Activated T-helper 17 cell treated with anti-CD3 and anti-CD28 coated beads, Interleukin-2, amount 50 U/mL, for 72 hours (primary cell): ENCODE measurements around the gene IGF2BP1. TPM values are rescaled to one million over a fixed set of nuclear protein-coding genes. Genes with fewer than 3 reads are reported as not detected.
"Not testable (repeated sequence)": the region's sequence is repeated elsewhere in the genome, so short reads cannot be mapped to it uniquely, and the experiment has no call there.

ENCODE experiments used
- ATAC-seq: fragments of 150-1000 bp; cut with Tn5 transposase; replicated peaks from 2 replicates; pipeline ENCODE4 v1.10.0; 2021; ENCODE audit warnings: mild to moderate bottlenecking, moderate library complexity
- H3K27ac Mint-ChIP-seq: one replicate; pipeline ENCODE4 v1.8.0; 2022; ENCODE audit warnings: mixed read lengths
- H3K27me3 Mint-ChIP-seq: one replicate; pipeline ENCODE4 v1.8.0; 2022; ENCODE audit warnings: mixed read lengths
- H3K36me3 Mint-ChIP-seq: one replicate; pipeline ENCODE4 v1.8.0; 2022; ENCODE audit warnings: low read depth, mild to moderate bottlenecking, mixed read lengths
- H3K4me1 Mint-ChIP-seq: one replicate; pipeline ENCODE4 v1.8.0; 2022; ENCODE audit warnings: mixed read lengths
- H3K4me3 Mint-ChIP-seq: one replicate; pipeline ENCODE4 v1.8.0; 2022; ENCODE audit warnings: mild to moderate bottlenecking, mixed read lengths
- H3K9me3 Mint-ChIP-seq: one replicate; pipeline ENCODE4 v1.8.0; 2022; ENCODE audit warnings: mixed read lengths
- total RNA-seq, 2 donors: library from RNA; stranded (reverse); gene quantifications; one replicate each; pipeline ENCODE4 v1.2.3, GENCODE V29; 2022

Gene IGF2BP1
- total RNA-seq, 2 donors from 2014 or later, result 0.63 TPM; not detected in 1

DNA sequence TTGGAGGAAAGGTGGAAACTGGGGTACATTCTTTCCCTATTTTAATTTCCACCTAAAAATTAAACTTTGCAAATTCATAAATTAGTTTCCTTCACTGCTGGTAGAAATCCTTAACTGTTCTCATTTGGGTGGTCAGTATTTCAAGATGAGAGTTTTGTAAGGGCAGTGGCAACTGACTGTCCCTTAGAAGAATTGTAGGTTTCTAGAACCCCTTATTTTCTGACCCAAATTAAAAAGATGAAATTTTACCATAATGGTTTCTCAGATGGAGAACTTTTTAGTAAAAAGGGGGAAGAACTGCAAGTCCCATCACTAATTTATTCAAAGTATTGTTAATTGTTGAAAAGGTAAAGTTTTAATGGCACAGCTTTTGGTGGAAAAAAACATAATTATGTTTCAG lies 5.6 kb downstream of the IGF2BP1 start:
- Mint-ChIP-seq H3K4me1 (no peaks in the 10 kb centered on the region), H3K36me3 (peaks cover 7% of the 10 kb centered on the region), H3K9me3 (no peaks in the 10 kb centered on the region), H3K27me3 (peaks cover 76% of the 10 kb centered on the region), H3K4me3 (no peak overlapping the region), H3K27ac (no peak overlapping the region)
- ATAC-seq, result no peak

DNA sequence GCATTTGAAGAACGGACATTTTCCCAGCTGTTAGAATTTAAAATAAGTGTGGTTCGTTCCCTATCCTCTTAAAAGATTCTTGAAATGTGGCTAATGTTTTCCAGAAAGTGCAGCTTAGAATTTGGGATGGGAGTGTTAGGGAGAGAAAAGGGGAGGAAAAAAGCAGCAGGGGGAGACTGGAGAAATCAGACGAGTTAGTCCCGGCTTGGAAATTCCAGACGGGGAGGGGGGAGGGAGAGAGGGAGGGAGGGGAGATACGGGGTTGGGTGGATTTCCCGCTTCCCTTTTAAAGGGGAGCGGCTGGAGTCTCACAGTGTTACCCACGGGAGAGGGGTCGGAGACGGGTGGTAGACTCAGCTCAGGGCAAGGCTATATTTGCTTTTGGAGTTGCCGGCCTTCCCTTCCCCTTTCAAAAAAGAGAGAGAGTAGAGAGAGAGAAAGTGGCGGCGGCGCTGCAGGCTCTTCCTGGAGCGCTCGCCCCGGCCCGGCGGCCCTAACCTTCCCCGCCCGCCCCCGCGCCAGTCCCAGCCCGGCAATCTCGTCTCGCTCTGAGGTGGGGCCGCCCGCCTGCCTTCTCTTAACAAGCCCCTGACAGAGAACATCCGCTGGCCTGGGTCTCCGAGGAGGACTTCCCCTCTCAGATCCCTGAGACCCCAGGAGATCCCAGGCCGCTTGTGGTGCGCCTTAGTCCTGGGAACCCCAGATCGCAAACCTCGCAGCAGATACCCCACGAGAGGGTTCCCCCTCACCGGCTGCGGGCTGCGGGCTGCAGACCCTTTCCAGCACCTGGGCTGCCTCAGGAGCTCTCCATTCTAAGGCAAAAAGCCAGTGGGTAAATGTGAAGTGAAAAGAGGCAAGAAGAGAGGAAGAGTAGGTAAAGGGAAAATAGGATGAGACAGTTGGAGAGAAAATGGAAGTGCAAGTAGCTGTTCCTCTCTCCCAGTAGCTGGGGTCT lies 6.6 kb downstream of the IGF2BP1 start:
- Mint-ChIP-seq H3K27ac (no peak overlapping the region), H3K9me3 (no peaks in the 10 kb centered on the region), H3K4me3 (no peak overlapping the region), H3K36me3 (peaks cover 3% of the 10 kb centered on the region), H3K27me3 (peaks cover 78% of the 10 kb centered on the region), H3K4me1 (no peaks in the 10 kb centered on the region)
- no peak for ATAC-seq

DNA sequence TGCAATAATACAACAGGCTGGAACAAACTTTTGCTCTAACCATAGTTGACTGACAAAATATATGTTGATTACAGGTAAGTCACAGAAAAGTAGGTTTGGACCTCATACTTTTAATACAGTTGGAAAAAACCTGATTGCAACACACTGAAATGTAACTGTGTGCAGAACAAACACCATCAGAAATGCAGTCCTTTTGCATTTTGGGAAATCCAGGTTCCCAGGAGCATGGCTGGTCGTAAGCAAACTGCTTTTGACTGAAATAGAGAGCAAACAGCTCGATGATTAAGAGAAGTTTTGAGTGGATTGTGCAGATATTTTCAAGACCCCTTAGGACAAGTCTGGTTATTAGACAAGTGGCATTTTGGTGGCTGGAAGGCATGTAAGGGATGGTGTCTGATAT lies 8.0 kb downstream of the IGF2BP1 start:
- H3K27me3 Mint-ChIP-seq, result peaks cover 66% of the 10 kb centered on the region
- H3K9me3 Mint-ChIP-seq, result no peaks in the 10 kb centered on the region
- no peaks in the 10 kb centered on the region for H3K36me3 Mint-ChIP-seq
- no peak for ATAC-seq
- no peak overlapping the region for H3K4me3 Mint-ChIP-seq
- H3K27ac Mint-ChIP-seq, result no peak overlapping the region
- no peaks in the 10 kb centered on the region for H3K4me1 Mint-ChIP-seq

DNA sequence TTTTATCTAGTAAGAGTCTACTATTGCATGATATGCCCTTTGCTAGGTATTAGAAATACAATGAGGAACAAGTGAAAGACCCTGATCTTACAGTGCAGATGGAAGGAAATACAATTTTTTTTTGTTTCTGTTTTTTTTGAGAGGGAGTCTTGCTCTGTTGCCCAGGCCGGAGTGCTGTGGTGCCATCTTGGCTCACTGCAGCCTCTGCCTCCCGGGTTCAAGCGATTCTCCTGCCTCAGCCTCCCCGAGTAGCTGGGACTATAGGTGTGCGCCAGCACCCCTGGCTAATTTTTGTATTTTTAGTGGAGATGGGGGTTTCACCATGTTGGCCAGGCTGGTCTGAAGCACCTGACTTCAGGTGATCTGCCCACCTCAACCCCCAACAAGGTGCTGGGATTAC lies 11.7 kb downstream of the IGF2BP1 start:
- not testable (repeated sequence) for H3K4me1 Mint-ChIP-seq, H3K9me3 Mint-ChIP-seq, H3K4me3 Mint-ChIP-seq, H3K36me3 Mint-ChIP-seq, ATAC-seq, H3K27ac Mint-ChIP-seq
- peaks cover 58% of the 10 kb centered on the region for H3K27me3 Mint-ChIP-seq

DNA sequence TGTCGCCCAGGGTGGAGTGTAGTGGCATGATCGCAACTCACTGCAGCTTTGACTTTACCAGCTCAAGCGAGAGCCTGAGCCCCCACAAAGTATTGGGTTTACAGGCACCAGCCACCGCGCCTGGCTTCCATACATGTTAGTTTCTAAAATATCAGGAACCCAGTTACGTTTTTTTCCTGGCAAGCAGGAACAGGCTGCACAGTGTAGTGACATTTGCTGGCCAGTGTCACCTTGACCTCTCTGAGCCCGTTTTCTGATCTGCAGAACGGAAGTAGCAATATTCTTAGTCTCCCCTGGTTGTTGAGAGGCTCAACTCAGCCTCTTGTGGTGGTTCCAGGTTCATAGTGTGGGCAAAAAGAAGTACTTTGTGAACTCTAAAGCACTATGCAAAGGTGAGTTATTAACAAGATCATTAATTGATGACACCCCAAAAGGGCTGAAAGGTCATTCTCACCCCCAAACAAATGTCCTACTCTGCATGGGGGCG lies 15.6 kb downstream of the IGF2BP1 start:
- ATAC-seq, result no peak
- Mint-ChIP-seq H3K36me3 (no peaks in the 10 kb centered on the region), H3K9me3 (no peaks in the 10 kb centered on the region), H3K27ac (no peak overlapping the region), H3K4me3 (no peak overlapping the region), H3K27me3 (peaks cover 45% of the 10 kb centered on the region), H3K4me1 (no peaks in the 10 kb centered on the region)

DNA sequence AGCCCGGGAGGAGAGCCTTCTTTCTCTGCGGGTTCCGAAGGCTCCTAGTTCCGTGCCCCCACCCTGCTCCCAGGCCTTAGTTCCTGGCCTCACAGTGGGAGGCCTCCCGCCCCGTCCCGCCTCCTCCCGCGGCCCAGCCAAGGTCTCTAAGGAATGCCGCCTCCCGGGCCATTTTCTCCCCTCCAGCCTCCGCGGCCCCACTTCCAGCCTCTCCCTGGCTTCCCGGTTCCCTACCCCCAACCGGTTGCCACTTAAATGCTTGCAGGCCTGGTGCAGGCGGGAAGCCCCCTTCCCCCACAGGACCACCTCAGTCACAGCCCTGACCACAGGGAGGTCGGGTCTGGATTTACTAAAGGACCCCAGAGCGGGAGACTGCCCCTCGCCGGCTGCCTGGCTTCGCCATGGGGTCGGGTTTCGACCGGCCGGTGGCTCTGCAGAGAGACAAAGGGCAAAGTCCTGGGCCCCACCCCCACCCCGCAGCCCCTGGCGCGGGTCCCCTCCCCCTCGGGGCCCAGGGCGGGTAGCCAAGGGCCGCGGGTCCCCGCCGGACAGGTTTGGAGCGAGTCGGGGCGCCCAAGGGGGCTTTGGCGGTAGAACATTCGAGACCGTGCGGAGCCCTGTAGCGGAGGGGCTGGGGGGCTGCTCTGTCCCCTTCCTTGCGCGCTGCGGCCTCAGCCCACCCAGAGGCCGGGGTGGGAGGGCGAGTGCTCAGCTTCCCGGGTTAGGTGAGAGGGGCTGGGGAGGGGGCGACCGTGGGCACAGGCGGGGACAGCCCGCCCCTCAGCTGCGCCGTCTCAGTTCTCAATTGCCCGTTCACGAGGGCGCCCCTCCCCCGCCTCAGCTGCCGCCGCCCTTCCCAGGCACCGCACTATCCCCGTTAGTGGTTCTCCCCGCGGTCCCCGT lies 16.4 kb downstream of the IGF2BP1 start:
- Mint-ChIP-seq H3K27ac (no peak overlapping the region), H3K4me3 (no peak overlapping the region), H3K9me3 (no peaks in the 10 kb centered on the region), H3K4me1 (no peaks in the 10 kb centered on the region), H3K36me3 (no peaks in the 10 kb centered on the region), H3K27me3 (peaks cover 45% of the 10 kb centered on the region)
- ATAC-seq, result no peak

DNA sequence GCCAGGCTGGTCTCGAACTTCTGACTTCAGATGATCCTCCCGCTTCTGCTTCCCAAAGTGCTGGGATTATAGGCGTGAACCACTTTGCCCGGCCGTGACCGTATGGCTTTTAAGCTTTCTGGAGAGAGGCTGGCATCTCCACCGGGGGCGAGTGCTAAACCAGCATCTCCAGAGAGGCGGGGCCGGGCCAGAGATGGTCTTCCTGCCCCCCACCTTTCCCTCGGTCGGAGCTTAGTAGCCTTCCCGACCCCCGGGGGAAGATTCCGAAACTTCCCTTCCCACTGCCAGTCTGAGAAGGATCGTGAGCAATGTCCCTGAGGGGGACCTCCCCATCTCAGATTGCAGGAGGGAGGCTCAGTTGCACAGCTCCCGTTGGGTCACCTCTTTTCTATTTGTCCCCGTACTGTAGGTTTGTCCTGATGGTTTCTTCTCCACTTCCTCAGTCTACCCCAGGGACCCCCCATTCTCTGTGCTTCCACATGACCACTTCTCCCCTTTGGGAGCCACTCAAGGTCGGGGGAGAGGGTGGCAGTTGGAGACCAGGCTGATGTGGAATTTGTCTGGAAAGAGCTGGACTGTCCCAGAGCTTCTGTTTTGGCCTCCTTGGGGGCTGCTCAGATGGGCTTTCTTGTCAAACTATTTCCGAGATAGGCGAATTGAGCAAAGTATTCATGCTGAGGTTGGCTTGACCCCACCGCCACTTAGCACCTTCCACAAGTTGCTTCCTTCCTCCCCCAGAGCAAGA lies 18.2 kb downstream of the IGF2BP1 start:
- peaks cover 44% of the 10 kb centered on the region for H3K27me3 Mint-ChIP-seq
- H3K27ac Mint-ChIP-seq, result no peak overlapping the region
- no peaks in the 10 kb centered on the region for H3K36me3 Mint-ChIP-seq
- H3K9me3 Mint-ChIP-seq, result no peaks in the 10 kb centered on the region
- no peak overlapping the region for H3K4me3 Mint-ChIP-seq
- H3K4me1 Mint-ChIP-seq, result no peaks in the 10 kb centered on the region
- ATAC-seq, result no peak

DNA sequence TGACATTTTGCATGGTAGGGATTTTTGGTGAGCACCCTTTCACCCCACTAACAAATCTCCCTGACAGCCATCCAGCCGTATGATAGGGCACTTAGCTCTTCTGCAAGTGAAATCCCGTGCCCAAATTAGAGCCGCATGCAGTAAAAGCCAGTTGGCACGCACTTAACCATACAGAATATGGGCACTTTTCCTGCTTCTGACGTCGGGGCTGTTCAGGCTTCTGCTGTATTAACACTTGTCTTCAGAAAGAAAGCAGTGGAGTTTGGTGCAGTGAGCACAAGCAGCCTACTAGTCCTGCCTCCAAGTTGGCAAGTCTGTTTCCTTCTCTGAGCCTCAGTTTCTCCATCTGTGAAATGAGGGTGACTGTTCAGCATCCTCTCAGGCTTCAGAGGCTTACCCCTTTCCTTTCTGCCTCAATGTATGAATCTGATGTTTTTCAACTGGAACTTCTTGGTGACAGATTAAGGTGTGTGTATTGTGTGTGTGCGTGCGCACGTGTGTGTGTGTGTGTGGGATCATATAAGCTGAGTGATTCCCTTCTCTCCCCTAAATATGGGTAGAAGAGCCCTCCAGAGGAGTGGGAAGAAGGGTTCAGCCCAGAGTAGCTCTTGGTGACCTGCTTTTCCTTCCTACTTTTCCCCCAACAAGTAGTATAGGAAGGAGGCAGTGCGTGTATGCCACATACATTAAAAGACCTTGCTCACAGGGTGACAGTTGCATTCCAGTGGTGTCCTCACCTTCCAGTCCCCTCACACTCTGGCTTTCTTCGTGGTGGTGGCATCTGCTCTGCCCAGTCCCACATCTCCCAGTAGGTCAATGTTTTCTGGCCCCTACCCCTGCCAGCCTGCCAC lies 19.0 kb downstream of the IGF2BP1 start:
- Mint-ChIP-seq H3K36me3 (no peaks in the 10 kb centered on the region), H3K9me3 (no peaks in the 10 kb centered on the region), H3K4me3 (no peak overlapping the region), H3K27ac (no peak overlapping the region), H3K27me3 (peaks cover 39% of the 10 kb centered on the region), H3K4me1 (no peaks in the 10 kb centered on the region)
- ATAC-seq, result no peak

DNA sequence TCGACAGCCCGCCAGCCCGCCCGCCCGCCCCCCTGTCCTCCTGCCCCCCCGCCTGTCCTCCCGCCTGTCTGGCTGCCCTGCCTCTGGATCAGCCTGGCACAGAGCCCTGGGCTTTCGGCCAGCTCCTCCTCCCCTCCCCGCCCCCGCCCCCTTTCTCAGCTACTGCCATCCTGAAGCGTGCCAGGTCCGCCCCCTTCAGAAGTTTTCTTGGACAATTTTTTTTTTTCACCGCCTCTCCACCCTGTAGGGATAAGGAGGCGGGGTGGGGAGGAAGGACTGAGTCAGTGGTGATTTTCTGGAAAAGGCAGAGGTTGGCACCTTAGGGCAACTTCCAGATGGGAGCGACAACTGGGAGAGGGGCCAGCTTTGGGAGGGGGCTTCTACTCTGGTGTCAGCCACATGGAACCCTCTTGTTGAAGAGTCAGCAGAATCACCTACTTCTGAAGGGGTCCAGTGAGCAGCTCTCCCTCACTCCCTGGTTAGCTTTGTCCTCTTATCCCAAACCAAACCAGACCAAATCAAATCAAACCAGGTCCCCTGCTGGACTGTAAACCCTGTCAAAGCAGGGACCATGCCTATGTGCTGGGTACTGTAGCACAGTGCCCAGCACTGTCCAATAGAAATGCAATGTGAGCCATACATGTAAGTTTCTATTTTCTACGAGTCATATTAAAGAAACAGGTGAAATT lies 19.7 kb downstream of the IGF2BP1 start:
- Mint-ChIP-seq H3K4me3 (no peak overlapping the region), H3K27me3 (peaks cover 36% of the 10 kb centered on the region), H3K36me3 (no peaks in the 10 kb centered on the region), H3K9me3 (no peaks in the 10 kb centered on the region), H3K4me1 (no peaks in the 10 kb centered on the region), H3K27ac (no peak overlapping the region)
- ATAC-seq, result no peak

DNA sequence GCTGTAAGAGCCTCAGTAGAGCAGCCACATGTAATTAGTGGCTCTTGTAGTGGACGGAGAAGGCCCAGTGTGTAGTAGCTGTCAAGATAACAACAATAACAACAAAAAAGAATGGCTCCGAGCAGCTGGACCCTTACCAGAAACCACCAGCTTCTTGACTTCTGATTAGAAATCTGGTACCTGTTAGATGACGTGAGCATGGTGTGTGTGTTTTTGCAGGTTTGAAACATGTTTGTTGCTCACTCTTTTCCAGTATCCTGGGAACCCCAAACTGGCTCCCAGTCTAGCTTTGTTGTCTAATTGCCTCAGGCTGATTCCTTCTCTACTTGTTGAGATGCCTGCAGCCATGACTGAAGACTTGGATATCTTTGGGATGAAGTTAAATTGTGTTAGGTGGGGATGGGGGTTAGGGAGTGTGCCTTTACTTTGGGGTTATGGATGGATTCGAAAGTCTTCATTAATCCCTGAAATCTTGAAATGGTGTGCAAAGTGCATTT lies 21.0 kb downstream of the IGF2BP1 start:
- Mint-ChIP-seq H3K27me3 (peaks cover 26% of the 10 kb centered on the region), H3K36me3 (no peaks in the 10 kb centered on the region), H3K27ac (no peak overlapping the region), H3K4me3 (no peak overlapping the region), H3K4me1 (no peaks in the 10 kb centered on the region), H3K9me3 (no peaks in the 10 kb centered on the region)
- no peak for ATAC-seq

DNA sequence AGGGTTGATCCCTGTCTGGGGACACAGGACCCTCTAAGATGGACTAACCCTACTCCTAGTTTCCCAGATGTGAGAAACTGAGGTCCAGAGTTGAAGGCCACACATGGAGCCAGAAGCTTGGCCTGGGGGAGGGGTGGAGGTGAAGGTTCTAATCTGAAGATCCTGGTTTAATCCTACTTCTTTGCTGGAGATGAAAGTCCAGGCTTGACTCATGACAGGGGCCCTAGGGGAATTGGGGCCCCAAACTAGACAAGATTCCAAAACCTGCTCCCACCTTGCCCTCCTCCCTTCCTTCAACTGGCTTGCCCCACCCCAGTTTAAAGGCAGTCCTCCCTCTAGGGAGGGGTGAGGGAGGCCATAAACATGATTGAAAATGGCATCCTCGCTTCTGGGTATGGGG lies 21.6 kb downstream of the IGF2BP1 start:
- Mint-ChIP-seq H3K4me3 (no peak overlapping the region), H3K27ac (no peak overlapping the region), H3K4me1 (no peaks in the 10 kb centered on the region), H3K36me3 (no peaks in the 10 kb centered on the region), H3K27me3 (peaks cover 26% of the 10 kb centered on the region), H3K9me3 (no peaks in the 10 kb centered on the region)
- ATAC-seq, result no peak

DNA sequence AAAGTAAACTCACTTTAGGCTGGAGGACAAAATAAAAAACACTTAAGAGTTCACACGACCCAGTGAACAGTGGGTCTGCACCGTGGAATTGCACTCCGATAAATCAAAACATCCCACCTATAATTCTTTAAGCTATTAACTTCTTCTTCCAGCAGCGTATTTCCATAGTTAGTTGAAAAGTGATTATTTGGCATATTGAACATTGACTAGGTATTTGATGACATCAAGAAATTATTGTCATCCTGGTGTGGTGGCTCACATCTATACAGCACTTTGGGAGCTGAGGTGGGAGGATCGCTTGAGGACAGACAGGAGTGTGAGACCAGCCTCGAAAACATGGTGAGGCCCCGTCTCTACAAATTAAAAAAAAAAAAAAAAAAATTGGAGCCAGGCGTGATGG lies 23.4 kb downstream of the IGF2BP1 start:
- H3K4me3 Mint-ChIP-seq, result no peak overlapping the region
- ATAC-seq, result no peak
- H3K9me3 Mint-ChIP-seq, result no peaks in the 10 kb centered on the region
- no peaks in the 10 kb centered on the region for H3K4me1 Mint-ChIP-seq
- H3K27ac Mint-ChIP-seq, result no peak overlapping the region
- peaks cover 15% of the 10 kb centered on the region for H3K27me3 Mint-ChIP-seq
- H3K36me3 Mint-ChIP-seq, result no peaks in the 10 kb centered on the region
